Fibroblast of the conjunctiva (primary cell): ENCODE results near the gene PRRG4.
"Not testable (repeated sequence)": the region's sequence is repeated elsewhere in the genome, so short reads cannot be mapped to it uniquely, and the experiment has no call there.

Source experiments
- DNase-seq: peaks from one replicate; pipeline ENCODE4 v3.0.0-alpha.2; 2010; ENCODE audit warnings: low read depth

PRRG4 gene

GRCh38 chr11:32829680-32830412 is at the start of gene PRRG4:
PRRG4 (plus strand) TSS chr11:32829927; CDS start chr11:32830530, 603 bp downstream.
- DNase-seq = no peak

DNA sequence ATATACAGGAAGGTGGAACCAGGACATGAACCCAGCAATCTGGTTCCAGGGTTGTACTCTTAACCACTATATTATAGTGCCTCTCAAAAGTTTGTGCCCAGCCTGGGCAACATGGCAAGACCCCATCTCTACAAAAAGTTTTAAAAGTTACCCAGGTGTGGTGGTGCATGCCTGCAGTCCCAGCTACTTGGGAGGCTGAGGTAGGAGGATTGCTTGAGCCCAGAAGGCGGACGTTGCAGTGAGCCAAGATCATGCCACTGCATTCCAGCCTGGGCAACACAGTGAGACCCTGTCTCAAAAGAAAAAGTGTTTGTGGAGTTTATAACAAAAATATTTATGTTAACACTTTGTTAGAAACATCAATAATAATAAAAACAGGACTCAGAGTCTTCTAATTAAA is 48.9 kb upstream of the PRRG4 start:
- DNase-seq = not testable (repeated sequence)

DNA sequence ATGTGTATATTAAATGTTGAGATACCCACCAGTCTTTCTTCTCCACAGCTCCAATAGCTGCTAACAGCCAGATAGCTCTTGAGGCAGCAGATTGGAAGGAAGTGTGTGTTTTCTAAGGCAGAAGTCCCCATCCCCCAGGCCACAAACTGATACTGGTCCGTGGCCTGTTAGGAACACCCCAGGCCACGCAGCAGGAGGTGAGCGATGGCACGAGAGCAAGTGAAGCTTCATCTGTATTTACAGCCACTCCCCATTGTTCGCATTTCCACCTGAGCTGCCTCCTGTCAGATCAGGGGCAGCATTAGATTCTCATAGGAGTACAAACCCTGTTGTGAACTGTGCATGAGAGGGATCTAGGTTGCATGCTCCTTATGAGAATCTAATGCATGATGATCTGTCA is 48.0 kb upstream of the PRRG4 start:
- DNase-seq = no peak

DNA sequence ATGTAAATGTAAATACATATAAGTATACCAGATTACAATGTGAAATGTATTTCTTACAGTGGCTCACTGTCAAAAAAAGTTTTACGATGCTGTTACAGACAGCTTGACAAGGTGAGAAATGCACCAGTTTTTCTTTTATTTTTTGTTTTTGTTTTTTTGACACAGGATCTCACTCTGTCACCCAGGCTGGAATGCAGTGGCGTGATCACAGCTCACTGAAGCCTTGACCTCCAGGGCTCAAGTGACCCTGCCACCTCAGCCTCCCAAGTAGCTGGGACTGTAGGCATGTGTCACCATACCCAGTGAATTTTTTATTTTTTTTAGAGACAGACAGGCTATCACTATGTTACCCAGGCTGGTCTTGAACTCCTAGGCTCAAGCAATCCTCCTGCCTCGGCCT is 44.5 kb upstream of the PRRG4 start:
- no peak for DNase-seq

- no peak for DNase-seq
Measured at GRCh38 chr11:32786811-32787210, 42.9 kb upstream of the PRRG4 start.

DNA sequence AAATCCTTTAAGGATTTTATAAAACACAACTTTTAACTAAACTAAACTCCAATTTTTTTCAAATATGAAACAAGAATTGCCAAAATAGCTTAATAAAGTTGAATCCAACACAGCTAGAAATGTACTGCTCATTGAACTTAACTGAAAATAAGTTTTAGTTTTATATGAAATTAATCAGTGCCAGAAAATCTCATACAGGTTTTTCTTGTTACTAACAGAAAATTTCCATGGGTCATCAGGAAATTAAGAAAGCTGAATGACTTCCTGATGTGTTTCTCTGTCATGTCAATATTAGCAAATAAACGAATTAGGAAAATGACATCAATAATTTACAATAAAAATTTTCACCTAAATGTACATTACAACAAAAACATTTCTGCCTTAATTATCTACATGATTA is 38.8 kb upstream of the PRRG4 start:
- no peak for DNase-seq

DNA sequence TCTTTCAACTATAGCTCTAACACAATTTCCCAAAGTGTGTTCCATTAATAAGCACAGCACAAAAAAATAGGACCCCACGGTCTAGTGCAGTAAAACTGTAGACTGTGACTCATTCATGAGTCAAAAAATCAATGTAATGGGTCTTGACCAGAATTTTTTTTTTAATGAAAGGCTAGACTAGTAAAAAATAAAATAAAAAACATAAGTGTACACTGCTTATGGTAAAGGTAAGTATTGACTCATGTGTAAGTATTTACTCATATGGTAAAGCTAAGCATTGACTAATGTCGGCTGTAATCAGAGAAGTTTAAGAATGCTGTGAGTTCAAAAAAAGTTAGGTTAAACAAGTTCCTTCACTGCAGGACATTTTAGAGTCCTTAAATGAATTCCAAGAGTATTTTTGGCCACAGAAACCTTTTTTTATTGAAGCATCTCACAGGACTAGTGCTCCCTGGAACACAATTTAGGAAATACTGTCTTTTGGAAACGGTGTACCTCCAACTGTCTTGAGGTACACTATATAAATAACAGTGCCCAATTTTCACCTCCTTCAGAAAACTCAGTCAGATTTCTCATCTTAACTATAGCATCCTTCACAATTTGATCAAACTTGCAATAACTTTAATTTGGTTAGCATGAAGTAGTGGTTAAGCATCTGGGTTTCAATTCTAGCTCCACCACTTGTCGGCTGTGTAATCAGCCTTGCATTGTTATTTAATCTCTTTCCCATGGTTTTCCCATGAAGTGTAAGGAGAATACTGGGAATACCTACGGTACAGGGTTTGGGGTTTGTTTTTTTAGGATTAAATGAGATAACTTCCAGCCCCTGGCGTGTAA is 37.4 kb upstream of the PRRG4 start:
- DNase-seq = no peak

DNA sequence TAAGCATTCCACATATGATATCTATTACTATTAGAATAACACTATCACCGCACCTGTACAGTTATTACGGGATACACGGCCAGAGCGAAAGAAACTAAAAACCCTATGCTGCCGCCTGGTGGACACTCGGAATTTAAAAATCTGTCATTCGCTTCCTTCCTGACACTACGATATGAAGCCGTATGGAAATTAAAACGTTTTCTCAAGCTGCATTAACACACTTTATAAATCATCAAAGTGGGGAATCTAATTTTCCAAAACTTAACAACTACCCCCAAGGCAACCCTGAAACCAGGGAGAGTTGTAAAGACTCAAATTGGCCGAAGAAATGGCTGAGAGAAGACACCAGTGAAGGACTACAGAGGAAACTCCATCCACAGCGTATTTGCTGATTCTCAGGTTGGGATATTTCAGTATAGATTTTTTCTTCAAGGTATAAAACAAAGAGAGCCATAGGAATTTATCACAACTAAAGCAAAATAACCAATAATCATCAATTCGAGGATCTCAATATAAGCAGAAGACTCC is 36.7 kb upstream of the PRRG4 start:
- no peak for DNase-seq

- no peak for DNase-seq
Measured at GRCh38 chr11:32794439-32794838, 35.3 kb upstream of the PRRG4 start, which contains the start of gene CCDC73. CCDC73 (minus strand) TSS chr11:32794662; CDS start chr11:32760243, 34,419 bp downstream.

- no peak for DNase-seq
Measured at GRCh38 chr11:32796425-32796824, 33.3 kb upstream of the PRRG4 start.

GRCh38 chr11:32809313-32809712 is 20.4 kb upstream of the PRRG4 start:
- DNase-seq = peak; percentile 56

DNA sequence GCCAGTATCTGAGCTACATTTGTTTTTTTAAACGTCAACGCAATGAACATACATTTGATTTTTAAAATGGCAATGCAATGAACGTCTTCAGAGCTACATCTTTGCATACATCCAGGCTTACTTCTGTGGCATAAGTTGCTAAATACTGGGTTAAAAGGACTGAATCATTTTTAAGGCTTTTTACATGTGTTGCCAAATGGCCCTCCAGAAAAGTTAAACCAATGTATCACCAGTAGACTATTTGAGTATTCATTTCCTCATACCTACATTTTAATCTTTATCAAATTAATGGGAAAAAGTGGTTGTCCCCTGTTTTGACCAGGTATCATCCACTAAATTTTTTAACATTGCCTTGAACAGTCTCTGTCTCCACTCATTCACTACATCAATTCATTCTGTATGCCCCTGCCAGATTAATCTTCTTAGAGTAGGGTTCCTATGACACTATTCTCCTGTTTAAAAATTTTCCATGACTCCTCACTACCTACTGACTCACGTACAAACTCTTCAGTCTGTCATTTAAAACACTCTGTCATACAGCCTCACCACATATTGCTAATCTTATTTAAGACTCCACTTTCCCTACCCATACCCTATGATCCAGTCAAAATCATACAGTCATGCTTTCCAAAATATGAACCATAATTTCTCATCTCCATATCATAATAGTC is 12.4 kb upstream of the PRRG4 start:
- DNase-seq = no peak

DNA sequence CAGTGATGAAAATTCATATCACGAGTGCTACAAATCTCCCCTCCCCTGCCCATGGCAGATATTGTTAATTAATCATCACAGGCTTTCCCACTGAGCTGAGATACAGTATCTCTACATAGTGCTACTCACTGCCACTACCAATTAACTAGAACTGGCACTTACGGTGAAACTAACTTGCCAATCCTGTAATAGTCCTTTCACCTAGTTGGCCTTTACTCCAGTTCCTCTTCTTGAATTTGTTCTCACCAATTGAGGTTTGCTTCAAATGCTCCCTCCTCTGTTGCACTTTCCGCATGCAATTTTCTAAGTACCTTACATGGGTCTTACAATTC is 11.9 kb upstream of the PRRG4 start:
- DNase-seq = no peak

DNA sequence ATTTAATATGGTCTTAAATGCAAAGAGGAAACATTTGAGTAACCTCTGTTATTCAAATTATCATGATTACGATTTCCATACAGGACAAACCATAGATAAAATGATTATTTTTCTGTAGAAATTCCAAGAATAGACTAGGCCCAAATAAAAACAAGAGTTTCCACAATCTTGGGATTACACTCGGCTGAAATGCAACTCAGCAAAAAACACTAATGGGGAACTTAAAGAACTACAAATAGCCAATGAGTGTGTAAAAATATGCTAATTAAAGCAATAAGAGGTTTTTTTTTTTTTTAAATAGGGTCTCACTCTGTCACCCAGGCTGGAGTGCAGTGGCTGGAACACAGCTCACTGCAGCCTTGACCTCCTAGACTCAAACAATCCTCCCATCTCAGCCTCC is 10.5 kb upstream of the PRRG4 start:
- DNase-seq = no peak

DNA sequence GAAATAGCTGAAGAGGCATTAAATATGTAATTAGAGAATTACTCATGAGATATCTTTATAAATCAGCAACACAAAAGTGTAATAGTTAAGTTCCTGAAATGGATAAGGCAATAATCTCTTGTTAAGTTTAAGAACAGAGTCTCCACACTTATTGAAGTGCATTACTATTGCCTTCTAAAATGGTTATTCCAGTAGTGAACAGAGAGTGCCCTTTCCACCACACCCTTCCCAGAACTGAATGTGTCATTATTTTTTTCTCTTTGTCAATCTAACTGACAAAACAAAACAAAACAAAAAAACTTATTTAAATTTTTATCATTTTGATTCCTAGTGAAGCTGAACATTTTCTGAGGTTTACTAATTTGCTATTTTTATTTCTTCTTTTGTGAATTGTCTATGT is 9.2 kb upstream of the PRRG4 start:
- no peak for DNase-seq

DNA sequence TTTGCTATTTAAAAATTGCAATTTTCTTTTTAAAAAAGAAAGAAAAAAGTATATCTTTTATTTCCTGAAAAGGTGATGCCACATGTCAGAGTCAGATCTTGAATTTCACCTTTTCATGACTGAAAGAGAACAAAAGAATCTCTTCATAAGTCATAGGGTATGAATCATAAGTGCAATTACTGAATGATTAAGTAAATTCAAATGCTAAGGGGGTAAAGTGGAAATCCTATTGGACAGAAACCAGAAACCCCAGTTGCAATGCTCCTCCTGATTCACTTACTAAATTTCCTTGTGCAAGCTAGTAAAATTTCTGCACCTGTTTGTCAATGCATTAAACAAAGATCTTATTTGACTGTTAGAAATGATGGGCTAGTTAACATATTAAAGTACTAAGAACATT is 8.2 kb upstream of the PRRG4 start:
- DNase-seq = no peak

DNA sequence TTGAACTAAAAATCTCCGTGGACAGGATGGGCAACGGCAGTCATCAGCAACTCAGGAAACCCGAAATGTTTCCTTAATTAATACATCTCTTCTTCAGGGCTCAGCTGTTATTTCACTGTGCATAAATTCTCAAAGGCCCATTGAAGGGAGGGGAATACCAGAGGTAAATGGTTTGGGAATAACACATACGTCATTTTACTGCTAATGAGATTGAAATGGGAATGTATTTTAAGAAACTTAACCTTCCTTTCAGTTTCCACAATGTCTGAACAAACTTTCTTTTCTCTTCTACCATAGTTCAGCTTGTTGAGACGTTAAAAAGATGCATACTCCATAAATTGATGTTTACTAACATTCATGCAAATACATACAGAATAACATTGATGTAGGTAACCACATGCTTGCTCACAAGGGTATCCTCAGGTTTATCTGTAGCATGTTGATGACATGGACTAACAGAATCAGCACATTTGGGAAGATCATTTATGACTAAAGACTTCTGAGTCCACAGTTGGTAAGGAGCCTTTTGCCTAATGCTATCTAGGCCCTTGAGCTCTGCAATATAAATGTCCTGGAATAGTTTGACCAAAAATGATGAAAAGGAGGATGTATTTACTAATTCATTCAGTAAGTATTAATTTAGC is 7.7 kb upstream of the PRRG4 start:
- no peak for DNase-seq

GRCh38 chr11:32823617-32824016 is 6.1 kb upstream of the PRRG4 start:
- DNase-seq = not testable (repeated sequence)

GRCh38 chr11:32826113-32826512 is 3.6 kb upstream of the PRRG4 start:
- DNase-seq = no peak

DNA sequence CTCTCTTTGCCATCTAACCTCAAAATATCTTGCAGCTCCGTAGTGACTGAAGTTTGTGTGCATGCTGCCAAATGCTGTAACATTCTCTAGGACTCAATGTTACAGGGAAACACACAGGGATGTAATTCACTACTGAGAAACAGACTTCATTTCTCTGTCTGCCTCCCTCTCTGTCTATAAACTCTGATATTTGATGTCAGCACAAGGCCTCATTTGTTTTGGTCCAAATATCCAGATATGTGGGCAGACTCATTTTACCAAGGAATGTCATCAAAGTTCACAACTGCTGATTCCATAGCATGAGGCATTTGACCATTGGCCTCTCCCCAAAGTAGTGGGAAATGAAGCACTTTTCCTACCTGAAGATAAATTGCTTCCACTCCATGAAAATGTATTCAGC is 2.5 kb upstream of the PRRG4 start:
- no peak for DNase-seq

- no peak for DNase-seq
Measured at GRCh38 chr11:32829157-32829679, 509 bp upstream of the PRRG4 start.

GRCh38 chr11:32830413-32830738 is 649 bp downstream of the PRRG4 start:
- DNase-seq = no peak
